Limb (tissue), 2 donors: ENCODE measurements around the gene NEAT1.

Source experiments
- DNase-seq, 2 donors: peaks; one replicate each; pipeline ENCODE4 v3.0.0-alpha.2; 2016; ENCODE audit errors: extremely low spot score in 2 of 2

NEAT1 gene

GRCh38 chr11:65479184-65480145, 56.9 kb downstream of the NEAT1 start:
- DNase-seq: peak in 1 of 2 donors; percentile 43

DNA sequence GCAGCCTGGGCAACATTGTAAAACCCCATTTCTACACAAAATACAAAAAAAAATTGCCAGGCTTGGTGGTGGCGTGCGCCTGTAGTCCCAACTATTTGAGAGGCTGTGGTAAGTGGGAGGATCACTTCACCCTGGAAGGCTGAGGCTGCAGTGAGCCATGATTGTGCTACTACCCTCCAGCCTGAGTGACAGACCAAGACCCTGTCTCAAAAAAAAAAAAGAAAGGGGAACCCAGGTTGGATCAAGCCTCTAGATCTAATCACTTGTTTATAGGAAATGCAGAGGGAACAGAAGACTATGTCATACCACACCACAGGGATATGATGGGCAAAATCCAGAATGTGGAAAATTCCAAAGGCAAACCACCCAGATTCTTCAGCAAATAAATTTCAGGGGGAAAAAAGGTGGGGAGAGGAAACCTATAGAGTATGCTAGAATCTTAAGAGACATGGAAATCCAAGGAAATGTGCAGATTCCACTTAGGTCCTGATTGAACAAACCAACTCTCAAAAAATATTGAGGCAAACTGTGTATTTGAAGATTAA, 59.8 kb downstream of the NEAT1 start:
- DNase-seq: no peak

DNA sequence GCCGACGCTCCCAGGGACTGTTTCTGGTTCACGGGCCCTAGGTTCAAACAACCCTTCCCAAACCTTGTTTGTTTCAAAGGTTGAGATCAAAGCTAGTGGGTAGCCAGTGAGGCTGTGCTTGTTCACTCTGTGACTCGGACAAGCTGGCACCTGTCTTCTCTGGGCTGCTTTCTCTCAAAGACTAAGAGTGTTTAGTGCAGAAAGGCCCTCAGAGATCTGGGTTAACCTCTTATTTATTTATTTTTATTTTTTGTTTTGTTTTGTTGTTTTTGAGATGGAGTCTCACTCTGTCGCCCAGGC, 63.3 kb downstream of the NEAT1 start:
- DNase-seq: no peak

- no peak for DNase-seq
Measured at GRCh38 chr11:65486570-65487466, 64.2 kb downstream of the NEAT1 start.

DNA sequence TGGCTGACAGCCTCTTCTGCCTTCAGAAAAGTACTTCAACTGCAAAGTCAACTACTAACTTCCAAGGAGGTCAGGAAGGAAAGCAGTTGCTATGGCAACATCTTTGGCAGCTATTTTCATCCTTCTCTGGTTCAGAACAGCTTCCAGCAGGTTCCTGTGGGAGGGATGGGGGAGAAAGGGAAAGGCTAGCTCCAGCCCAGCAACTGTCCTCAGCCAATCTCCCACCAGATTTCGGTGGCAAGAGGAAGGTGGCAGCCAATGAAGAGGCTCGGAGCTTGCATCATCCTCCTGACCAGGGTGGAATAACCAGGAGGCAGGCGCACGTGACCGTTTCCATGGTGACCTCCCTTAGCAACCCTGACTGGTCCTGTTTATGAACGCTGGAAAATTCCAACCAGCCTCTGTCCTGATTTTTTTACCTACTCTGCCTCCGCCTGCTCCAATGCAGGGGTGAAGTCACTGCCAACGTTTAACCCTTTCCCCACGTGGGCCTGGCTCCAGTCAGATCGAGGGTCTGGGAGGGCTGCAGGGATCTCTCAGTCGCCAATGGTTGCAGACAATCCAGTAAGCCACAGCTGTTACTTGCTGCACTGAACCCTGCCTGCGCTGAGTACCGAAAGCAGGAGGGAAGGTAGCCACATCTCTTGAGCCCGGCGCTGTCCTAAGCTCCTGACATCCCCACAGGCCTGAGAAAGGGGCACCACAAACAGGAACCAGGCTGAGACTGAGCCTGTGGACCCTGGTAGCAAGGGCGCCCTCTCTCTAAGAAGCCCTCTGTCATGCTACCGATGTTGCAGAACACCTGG, 65.1 kb downstream of the NEAT1 start:
- DNase-seq: peak; percentile 95 to 100

DNA sequence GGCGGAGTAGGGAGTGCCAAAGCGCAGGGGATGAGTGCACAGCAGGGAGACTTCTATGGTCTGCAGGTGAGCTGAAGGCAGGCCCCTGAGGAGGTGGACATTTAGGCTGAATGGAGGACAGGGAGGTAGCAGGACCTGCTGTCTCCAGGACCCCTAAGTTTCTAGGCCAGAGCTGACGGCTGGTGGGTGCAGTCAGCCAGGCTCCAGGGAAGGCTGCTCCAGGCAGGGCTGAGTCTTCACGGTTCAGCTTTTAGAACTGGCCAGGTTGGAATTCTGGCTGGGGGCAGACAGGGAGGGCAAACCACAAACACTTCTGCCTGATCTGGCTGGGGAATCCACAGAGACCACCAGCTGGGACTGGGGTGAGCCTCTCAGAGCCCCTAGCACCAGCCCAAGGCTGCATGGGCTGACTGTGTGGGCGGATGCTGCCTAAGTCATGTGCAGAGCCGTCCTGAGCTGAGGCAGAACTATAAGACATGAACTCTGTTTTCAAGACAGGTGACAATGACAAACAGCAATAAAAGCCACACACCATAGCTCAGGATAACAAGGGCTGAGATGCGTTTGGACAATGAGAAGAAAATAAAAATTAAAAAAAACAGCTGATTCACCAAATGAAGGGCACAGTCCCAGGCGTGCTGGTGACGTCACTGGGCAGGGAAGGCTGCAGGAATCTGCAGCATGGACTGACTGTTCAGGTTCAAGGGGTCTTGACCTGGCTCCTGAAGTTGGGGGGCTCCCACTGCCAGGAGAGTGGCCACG, 65.9 kb downstream of the NEAT1 start:
- DNase-seq: peak in 1 of 2 donors; percentile 62

DNA sequence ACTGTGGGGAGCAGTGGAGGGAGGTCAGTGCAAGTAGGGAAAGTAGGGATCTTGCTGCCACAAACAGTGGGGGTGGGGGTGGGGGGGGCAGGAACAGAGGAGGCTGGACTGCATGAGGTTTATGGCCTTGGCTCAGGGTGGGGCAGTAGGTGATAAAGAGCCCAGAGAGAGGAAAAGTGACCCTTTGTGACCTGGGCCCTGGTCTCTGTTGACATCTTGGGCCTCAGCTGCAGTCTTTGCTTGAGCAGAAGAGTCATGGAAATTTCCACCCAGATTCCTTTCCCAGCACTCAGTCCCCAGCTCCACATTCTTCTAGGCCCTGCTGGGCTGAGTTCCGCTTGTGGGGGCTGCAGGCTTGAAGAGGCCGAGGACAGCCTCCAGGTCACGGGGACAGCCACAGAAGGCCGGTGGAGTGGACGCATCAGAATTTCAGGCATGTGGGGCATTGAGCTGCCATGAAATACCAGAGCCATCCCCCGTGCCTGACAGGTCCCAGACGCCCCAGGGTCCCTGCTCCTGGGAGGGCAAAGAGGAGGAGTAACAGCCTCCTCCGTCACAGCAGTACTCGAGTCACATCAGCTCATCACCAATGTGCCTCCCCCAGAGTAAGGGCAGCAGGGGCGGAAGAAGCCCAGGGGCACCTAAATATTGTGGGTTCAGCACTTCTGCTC, 66.6 kb downstream of the NEAT1 start:
- peak in 1 of 2 donors; percentile 69 for DNase-seq

DNA sequence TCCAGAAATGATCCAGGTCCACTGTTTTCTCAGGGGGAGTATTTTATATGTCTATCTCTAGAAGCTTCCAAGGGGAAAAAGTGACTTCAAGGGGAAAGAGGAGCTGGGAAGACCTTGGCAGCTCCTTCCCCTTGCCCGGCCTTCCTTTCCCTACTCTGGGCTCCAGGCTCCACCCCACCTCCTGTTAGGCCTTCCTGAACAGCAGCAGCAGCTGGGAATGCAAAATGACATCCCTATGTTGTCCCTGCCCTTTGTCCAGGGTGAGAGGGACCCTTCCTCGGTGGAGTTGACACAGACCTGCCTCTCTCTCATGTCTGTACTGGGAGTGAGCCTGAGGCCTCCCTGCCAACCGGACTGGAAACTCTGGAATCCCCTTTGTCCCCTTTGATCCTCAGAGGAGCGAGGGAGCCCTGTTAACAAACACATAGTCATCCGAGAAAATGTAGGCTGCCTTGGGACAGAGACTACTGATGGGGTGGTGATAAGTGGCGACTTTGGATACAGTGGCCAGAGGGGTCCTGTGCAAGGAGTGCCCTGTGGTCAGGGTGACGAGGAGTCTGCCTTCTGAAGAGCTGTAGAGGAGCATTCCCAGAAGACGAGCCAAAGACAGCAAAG, 67.2 kb downstream of the NEAT1 start:
- DNase-seq: peak in 1 of 2 donors; percentile 71

- no peak for DNase-seq
Measured at GRCh38 chr11:65491163-65491465, 68.5 kb downstream of the NEAT1 start.

DNA sequence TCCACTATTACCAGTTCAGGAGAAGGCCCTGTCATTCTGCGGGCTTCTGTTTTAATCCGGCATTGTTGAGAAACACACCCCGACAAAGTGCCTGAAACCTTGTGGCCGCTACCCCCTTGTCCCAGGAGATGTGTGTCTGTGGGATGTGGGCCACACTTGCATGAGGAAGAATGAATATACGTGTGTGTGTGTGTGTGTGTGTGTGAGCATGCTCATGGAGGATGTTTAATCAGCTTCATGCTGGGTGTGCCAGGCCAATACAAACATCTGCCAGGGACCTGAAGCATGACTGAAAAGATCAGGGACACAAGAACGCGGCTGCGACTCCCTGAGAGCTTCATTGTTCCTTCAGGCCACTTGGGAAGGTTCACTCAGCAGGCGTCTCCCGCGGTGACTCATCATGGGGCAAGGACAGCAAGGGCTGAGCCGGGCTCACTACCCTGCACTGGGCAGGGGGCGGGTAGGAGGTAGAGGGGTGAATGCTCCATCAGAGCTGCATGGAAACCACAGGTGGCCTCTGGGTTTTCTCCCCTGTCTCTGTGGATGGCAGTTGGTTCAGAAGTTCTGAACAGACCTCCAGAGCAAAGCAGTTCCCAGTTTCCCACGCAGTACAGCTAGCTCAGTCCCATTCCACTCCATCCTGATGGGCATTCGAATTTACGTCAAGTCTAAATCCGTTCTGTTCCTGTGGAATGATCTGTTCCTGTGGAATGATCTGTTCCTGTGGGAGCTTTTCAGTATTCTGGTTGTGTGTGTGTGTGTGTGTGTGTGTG, 69.2 kb downstream of the NEAT1 start:
- peak in 1 of 2 donors; percentile 63 for DNase-seq

DNA sequence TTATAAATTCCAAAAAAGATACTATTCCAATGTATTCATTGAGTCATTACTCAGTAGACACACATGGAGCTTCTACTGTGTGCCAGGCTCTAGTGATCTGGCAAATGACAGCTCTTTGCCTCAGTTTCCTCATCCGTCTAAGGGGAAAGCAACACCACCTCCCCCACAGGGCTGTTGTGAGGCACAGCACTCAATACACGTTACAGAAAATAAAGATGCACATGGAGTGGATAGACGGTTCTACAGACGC, 69.7 kb downstream of the NEAT1 start:
- no peak for DNase-seq

GRCh38 chr11:65492637-65493366, 70.2 kb downstream of the NEAT1 start:
- DNase-seq: peak in 1 of 2 donors; percentile 69

DNA sequence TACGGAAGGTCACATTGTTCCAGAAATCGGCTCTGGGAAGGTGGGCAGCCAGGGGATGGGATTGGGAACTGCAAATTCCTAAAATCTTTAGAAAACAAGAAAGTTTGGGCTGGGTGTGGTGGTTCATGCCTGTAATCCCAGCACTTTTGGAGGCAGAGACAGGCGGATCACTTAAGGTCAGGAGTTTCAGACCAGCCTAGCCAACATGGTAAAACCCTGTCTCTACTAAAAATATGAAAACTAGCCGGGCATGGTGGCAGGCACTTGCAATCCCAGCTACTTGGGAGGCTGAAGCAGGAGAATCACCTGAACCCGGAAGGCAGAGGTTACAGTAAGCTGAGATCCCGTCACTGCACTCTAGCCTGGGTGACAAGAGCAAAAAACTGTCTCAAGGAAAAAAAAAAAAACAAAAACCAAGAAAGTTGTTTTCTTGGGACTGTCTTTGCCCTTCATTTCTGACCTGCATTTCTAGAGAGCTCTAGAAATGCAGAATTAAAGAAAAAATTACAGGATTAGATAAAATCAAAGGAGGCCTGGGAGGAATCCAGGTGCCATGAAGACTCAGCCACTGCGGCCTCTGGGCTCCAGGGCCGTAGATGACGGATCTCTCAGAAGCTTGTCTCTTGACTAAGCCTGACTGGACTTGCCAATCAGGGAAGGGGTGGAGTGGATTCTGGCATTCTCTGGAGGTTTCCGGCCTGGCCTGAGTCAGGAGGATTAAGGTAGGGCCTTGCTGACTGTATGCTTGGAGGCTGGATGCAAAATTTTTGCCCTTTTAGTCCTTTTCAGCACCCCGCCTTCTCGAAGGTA, 71.0 kb downstream of the NEAT1 start:
- DNase-seq: no peak
